Activated T-helper 1 cell treated with anti-CD3 and anti-CD28 coated beads, Interleukin-12 subunit alpha, Interleukin-12 subunit beta, Interleukin-2, Interleukin-4 antibody, amounts not matched to agents 30 ng/mL and 10 ng/mL and 1 ng/mL, durations not matched to agents 14 hours and 24 hours and 36 hours (primary cell): Measurements from ENCODE around the gene INPP1. TPM values are rescaled to one million over a fixed set of nuclear protein-coding genes. Genes with fewer than 3 reads are reported as not detected.

Source experiments
- DNase-seq: peaks from one replicate; pipeline ENCODE4 v3.0.0; 2021; ENCODE audit warnings: low spot score
- H3K27ac Mint-ChIP-seq: one replicate; pipeline ENCODE4 v1.8.0; 2021; ENCODE audit warnings: mild to moderate bottlenecking, mixed read lengths
- H3K27me3 Mint-ChIP-seq: one replicate; pipeline ENCODE4 v1.8.0; 2022; ENCODE audit warnings: mild to moderate bottlenecking, moderate library complexity, mixed read lengths; ENCODE audit not compliant: insufficient read depth
- H3K36me3 Mint-ChIP-seq: one replicate; pipeline ENCODE4 v1.8.0; 2021; ENCODE audit warnings: low read depth, mixed read lengths
- H3K4me1 Mint-ChIP-seq: one replicate; pipeline ENCODE4 v1.8.0; 2021; ENCODE audit warnings: low read depth, mixed read lengths
- H3K4me3 Mint-ChIP-seq: one replicate; pipeline ENCODE4 v1.8.0; 2021; ENCODE audit warnings: mild to moderate bottlenecking, moderate library complexity, mixed read lengths
- H3K9me3 Mint-ChIP-seq: one replicate; pipeline ENCODE4 v1.8.0; 2021; ENCODE audit warnings: mixed read lengths
- intact Hi-C: fragments of 100-400 bp; cut with micrococcal nuclease; formaldehyde crosslinking; loops from one replicate; pipeline ENCODE4 v1.15.1; 2024
- total RNA-seq: library from RNA; stranded (reverse); gene quantifications from 2 replicates; pipeline ENCODE4 v1.2.3, GENCODE V29; 2022

INPP1 gene
- total RNA-seq, 1 donor from 2014 or later, result 7.7 TPM

DNA sequence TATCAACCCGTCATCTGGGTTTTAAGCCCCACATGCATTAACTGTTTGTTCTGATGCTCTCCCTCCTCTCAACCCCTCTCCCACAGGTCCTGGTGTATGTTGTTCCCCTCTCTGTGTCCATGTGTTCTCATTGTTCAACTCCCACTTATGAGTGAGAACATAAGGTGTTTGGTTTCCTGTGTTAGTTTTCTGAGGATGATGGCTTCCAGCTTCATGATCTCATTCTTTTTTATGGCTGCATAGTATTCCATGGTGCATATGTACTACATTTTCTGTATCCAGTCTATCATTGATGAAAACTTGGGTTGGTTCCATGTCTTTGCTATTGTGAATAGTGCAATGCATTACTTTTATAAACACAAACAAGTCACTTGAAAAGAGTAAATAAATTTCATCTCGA lies 7.0 kb upstream of the INPP1 start:
- H3K4me3 Mint-ChIP-seq, result no peak overlapping the region
- no peaks in the 10 kb centered on the region for H3K4me1 Mint-ChIP-seq
- no peak overlapping the region for H3K27ac Mint-ChIP-seq
- no peak for DNase-seq
- H3K36me3 Mint-ChIP-seq, result no peaks in the 10 kb centered on the region
- intact Hi-C loops, result no loop called here
- no peaks in the 10 kb centered on the region for H3K9me3 Mint-ChIP-seq
- peaks cover 27% of the 10 kb centered on the region for H3K27me3 Mint-ChIP-seq

DNA sequence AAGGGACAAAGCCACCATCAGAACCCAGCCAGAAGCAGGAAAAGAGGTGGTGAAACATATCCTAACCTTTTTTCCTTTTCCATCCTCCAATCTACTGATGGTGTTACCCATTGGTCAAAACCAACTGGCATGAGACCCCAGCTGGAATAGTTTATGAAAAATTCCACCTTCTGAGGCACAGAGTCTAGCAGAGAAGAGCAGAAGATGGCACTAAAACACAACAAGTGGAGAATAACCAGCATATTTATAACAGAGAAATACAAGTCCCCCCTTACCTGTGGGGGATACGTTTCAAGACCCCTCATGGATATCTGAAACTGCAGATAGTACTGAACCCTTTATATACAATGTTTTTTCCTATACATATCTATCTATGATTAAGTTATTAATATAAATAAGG lies 4.9 kb upstream of the INPP1 start:
- H3K27me3 Mint-ChIP-seq, result peaks cover 30% of the 10 kb centered on the region
- H3K27ac Mint-ChIP-seq, result no peak overlapping the region
- H3K4me1 Mint-ChIP-seq, result peaks cover 12% of the 10 kb centered on the region
- no peak for DNase-seq
- no peaks in the 10 kb centered on the region for H3K36me3 Mint-ChIP-seq
- intact Hi-C loops, result loop anchor here (1.0 kb wide), 1 partner anchor 34 kb away; no protein-coding TSS in a partner anchor
- no peaks in the 10 kb centered on the region for H3K9me3 Mint-ChIP-seq
- H3K4me3 Mint-ChIP-seq, result no peak overlapping the region

DNA sequence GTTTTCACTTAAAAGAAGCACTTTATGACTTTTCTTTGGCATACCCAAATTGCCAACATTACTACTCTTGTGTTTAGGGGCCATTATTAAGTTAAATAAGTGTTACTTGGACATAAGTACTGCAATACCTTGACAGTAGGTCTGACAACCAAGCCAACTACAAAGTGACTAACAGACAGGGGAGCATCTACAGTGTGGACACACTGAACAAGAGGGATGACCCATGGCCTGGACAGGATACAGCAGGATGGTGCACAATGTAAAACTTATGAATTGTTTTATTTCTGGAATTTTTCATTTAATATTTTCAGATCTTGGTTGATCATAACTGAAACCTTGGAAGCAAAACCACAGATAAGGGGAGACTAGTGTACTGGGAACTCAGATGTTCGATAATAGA lies 4.0 kb upstream of the INPP1 start:
- DNase-seq, result no peak
- Mint-ChIP-seq H3K9me3 (no peaks in the 10 kb centered on the region), H3K4me1 (peaks cover 16% of the 10 kb centered on the region), H3K27me3 (peaks cover 27% of the 10 kb centered on the region), H3K27ac (no peak overlapping the region), H3K4me3 (no peak overlapping the region), H3K36me3 (no peaks in the 10 kb centered on the region)
- intact Hi-C loops, result no loop called here

DNA sequence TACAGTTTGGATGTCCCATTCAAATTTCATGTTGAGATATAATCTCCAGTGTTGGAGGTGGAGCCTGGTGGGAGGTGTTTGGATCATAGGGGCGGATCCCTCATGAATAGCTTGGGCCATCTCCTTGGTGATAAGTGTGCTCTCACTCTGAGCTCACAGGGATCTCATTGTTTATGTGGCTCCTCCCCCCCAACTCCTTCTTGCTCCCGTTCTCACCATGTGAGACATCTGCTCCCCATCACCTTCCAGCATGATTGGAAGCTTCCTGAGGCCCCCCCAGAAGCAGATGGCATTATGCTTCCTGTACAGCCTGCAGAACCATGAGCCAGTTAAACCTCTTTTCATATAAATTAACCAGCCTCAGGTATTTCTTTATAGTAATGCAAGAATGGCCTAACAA lies 3.0 kb upstream of the INPP1 start:
- intact Hi-C loops, result loop anchor here (5.0 kb wide), 1 partner anchor 67 kb away; the partner anchor contains the start of gene MFSD6
- peaks cover 24% of the 10 kb centered on the region for H3K27me3 Mint-ChIP-seq
- H3K9me3 Mint-ChIP-seq, result no peaks in the 10 kb centered on the region
- H3K36me3 Mint-ChIP-seq, result no peaks in the 10 kb centered on the region
- H3K4me1 Mint-ChIP-seq, result peaks cover 22% of the 10 kb centered on the region
- H3K4me3 Mint-ChIP-seq, result no peak overlapping the region
- H3K27ac Mint-ChIP-seq, result no peak overlapping the region
- DNase-seq, result no peak

DNA sequence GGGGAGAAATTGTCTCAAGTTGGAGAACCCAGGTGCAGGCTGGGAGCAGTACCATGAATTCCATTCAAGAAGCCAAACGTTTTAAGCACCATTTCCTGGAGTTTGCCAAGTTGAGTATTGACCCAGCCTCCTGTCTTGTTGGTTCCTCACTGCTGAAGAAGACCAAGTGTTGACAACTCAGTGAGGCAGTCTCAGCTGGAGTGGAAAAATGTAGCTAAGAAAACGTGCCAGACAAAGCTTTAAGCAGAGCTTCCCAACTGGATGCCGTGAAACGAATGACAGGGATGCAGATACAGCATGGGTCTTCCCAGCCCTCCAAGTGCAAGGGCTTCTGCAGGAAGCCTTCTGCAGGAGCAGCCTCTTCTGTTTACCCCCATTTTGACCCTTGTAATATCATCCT lies 778 bp upstream of the INPP1 start:
- Mint-ChIP-seq H3K4me1 (peaks cover 22% of the 10 kb centered on the region), H3K27ac (peak overlapping the region; percentile 12), H3K4me3 (peak overlapping the region; percentile 87), H3K9me3 (no peaks in the 10 kb centered on the region), H3K36me3 (no peaks in the 10 kb centered on the region), H3K27me3 (peaks cover 20% of the 10 kb centered on the region)
- DNase-seq, result no peak
- intact Hi-C loops, result loop anchor here (1.0 to 5.0 kb wide), 2 partner anchors 18 to 65 kb away; partner anchors contain the start of gene MFSD6

DNA sequence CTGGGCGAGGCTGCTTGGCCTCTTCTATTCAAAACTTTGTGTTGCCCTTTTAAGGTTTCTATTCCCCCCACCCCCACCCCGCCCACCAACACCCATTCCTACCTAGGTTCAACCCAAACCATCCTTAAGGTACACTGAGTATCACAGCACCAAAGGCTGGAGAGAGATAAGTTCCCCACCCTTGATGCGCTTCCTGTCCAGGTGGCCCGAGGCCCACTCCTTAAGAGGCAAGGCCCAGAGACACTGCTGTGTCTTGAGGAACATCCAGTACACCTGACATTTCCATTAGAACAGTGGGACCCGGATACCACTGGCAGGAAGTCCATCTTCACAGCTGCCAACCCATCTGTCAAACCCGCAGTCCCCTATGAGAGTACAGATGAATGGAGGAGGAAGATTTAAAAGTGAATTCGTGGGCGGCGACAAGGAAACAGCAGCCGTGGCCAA lies 277 bp upstream of the INPP1 start:
- peak overlapping the region; percentile 88 for H3K27ac Mint-ChIP-seq
- H3K4me1 Mint-ChIP-seq, result peaks cover 22% of the 10 kb centered on the region
- DNase-seq, result no peak
- no peaks in the 10 kb centered on the region for H3K9me3 Mint-ChIP-seq
- no peaks in the 10 kb centered on the region for H3K36me3 Mint-ChIP-seq
- intact Hi-C loops, result loop anchor here (1.0 to 5.0 kb wide), 2 partner anchors 17 to 64 kb away; partner anchors contain the start of gene MFSD6
- peak overlapping the region; percentile 87 for H3K4me3 Mint-ChIP-seq
- peaks cover 18% of the 10 kb centered on the region for H3K27me3 Mint-ChIP-seq

DNA sequence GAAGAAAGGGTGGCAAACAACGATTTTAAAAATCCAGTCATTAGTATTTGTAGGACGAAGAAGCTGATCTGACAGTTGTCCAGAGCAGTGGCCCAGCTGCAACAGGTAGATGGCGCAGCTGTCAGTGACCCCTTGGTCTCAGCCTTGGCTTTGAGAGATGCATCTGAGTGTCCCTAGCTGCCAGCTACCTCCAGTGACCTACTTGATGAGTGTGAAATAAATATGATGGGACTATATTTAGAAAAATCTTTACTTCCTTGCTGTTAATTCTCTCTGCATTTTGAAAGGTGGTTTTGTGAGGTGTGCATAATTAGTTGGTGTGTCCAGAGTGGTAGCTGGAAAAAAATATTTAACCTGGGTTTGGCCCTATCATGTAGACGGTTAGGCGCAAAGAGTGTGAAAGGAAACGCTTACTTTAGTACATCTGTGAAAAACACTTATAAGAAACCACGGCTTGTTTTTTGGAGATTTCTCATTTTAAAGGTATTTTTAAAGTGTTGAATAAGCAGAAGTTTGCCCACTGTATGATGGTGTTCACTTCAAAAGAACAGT lies 963 bp downstream of the INPP1 start:
- H3K9me3 Mint-ChIP-seq, result no peaks in the 10 kb centered on the region
- DNase-seq, result no peak
- peaks cover 3% of the 10 kb centered on the region for H3K36me3 Mint-ChIP-seq
- H3K4me1 Mint-ChIP-seq, result peaks cover 27% of the 10 kb centered on the region
- peak overlapping the region; percentile 87 for H3K4me3 Mint-ChIP-seq
- intact Hi-C loops, result loop anchor here (1.0 to 5.0 kb wide), 3 partner anchors 25 to 63 kb away; partner anchors contain the start of genes HIBCH and MFSD6
- peaks cover 17% of the 10 kb centered on the region for H3K27me3 Mint-ChIP-seq
- peak overlapping the region; percentile 67 for H3K27ac Mint-ChIP-seq

DNA sequence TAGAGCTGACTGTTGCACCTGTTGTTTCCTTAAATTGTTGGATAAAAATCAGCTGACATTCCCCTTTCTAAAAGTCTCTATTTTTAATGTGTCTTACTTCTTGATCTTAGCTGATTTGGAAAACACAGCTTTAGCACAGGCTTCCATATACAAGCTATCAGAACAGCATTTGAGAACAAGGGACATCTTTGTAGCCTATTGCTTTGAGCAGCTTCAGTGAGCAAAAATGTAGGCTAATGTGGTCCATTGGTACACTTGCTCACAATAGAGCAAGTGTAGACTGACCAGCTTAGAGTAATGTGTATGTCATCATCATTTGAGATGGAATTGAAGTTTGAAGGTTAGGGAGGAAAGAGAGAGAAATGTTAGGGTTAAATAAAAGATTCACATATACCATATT lies 7.0 kb downstream of the INPP1 start:
- DNase-seq, result no peak
- no peaks in the 10 kb centered on the region for H3K9me3 Mint-ChIP-seq
- no peaks in the 10 kb centered on the region for H3K27me3 Mint-ChIP-seq
- peaks cover 12% of the 10 kb centered on the region for H3K4me1 Mint-ChIP-seq
- intact Hi-C loops, result no loop called here
- peaks cover 7% of the 10 kb centered on the region for H3K36me3 Mint-ChIP-seq
- no peak overlapping the region for H3K27ac Mint-ChIP-seq
- H3K4me3 Mint-ChIP-seq, result no peak overlapping the region

DNA sequence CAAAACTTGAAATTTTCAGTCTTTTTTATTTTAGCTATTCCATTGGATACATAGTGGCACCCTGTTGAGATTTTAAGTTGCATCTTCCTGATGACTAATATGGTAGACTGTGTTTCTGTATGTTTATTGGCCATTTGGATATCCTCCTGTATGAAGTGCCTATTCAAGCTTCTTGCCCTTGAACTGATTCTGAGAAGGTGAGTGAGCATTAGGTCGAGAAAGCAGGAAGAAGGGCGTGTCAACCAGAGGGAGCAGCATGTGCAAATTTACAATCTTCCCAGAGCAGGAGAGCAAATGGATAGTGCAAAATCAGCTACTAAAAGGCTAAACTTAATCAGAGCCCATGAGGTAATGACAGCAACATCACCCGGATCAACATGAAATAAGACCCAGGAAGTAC lies 8.6 kb downstream of the INPP1 start:
- Mint-ChIP-seq H3K36me3 (peaks cover 7% of the 10 kb centered on the region), H3K27ac (no peak overlapping the region), H3K4me3 (no peak overlapping the region), H3K4me1 (peaks cover 12% of the 10 kb centered on the region), H3K9me3 (no peaks in the 10 kb centered on the region), H3K27me3 (no peaks in the 10 kb centered on the region)
- no peak for DNase-seq
- intact Hi-C loops, result no loop called here

DNA sequence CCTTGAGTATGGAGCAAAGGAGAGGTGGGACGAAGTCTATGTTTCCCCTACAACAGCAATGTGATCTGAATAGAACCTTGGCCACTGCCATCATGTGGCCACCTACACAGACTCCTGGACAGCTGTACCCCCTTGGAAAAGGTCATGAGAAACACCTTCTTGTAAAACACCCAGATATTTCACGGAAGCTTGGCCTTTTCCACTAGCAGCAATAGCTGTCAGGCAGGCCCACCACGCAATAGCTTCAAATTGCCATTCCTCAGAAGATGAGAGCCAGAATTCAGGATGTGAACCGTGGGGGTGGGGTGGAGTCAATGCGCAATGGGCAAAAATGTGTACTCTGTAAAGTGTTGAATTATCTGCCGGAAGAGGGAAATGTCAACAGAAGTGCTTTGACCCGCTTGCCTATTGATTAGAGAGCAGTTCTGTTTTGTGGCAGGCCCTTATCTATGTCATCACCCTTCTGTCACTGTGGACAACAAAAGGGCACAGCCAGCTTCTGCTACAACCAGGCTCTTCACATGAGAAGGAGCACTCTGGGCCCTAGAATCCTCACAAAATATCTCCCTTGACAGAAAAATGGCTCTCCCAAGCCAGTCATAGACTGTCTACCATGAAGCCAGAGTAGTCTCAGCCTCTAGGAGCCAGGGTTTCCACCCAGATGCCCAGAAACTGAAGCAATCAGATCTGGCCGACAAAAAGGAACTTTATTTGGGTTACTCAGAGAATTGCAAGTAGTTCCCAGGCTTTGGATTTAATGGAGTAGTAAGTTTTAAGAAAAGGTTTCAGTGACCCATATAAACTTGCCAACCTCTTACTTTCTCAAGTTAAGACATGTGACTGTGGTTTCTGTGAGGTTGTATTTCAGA lies 9.5 kb downstream of the INPP1 start:
- Mint-ChIP-seq H3K36me3 (peaks cover 7% of the 10 kb centered on the region), H3K4me1 (peaks cover 12% of the 10 kb centered on the region)

DNA sequence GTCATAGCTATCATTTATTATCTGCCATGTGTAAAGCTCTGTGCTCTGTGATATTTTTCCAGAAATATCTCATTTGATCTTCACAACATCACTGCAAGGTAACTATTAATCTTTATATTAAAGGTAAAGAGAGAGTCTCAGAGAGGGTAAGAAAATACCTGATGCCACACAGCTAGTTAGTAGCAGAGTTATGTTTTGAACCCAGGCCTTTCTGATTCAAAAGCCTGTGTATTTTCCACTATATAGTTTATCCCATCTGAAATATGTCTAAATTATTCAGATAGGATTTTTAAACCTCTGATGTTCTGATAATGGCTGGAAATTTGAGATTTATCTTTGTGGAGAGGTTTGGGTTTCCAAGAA lies 10.1 kb downstream of the INPP1 start:
- no peaks in the 10 kb centered on the region for H3K9me3 Mint-ChIP-seq
- intact Hi-C loops, result no loop called here
- DNase-seq, result no peak
- H3K4me3 Mint-ChIP-seq, result no peak overlapping the region
- peaks cover 4% of the 10 kb centered on the region for H3K36me3 Mint-ChIP-seq
- no peaks in the 10 kb centered on the region for H3K27me3 Mint-ChIP-seq
- H3K4me1 Mint-ChIP-seq, result peaks cover 9% of the 10 kb centered on the region
- no peak overlapping the region for H3K27ac Mint-ChIP-seq

More for the DNA sequence above, 9.5 kb downstream of the INPP1 start:
- Mint-ChIP-seq H3K27ac (no peak overlapping the region), H3K27me3 (no peaks in the 10 kb centered on the region), H3K4me3 (no peak overlapping the region), H3K9me3 (no peaks in the 10 kb centered on the region)
- intact Hi-C loops, result no loop called here
- no peak for DNase-seq

DNA sequence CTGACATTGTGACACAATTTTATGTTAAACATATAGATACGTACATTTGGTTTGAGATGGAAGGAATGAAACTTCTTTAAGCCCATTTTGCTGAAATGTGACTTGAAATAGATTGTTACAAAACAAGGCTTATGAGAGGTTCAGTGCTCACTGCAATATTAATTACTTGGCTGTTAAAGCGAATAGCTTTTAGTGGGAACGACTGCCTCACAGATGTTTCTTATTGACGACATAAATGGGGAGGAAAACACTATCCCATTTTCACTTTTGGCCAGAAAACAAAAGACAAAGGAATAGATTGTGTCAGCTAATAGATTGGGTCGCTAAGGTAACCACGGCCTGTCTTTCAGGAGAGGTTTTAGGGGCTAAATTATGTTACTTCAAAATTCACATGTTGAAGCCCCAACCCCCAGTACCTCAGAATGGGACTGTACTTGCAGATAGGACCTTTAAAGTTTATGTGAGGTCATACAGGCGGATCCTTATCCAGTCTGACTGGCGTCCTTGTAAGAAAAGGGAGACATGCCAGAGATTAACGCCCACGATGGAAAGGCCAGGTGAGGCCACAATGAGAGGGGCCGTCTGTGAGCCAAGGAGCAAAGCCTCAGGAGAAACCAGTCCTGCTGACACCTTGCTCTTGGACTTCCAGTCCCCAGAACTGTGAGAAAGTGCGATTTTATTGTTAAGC lies 10.8 kb downstream of the INPP1 start:
- intact Hi-C loops, result no loop called here

More for the DNA sequence above, 10.8 kb downstream of the INPP1 start:
- Mint-ChIP-seq H3K36me3 (peaks cover 4% of the 10 kb centered on the region), H3K4me1 (peaks cover 8% of the 10 kb centered on the region), H3K27me3 (no peaks in the 10 kb centered on the region), H3K4me3 (no peak overlapping the region), H3K9me3 (no peaks in the 10 kb centered on the region), H3K27ac (no peak overlapping the region)
- DNase-seq, result no peak
